Neural crest cell (in vitro differentiated cells): Measurements from ENCODE around the gene BCL2L2. TPM values are rescaled to one million over a fixed set of nuclear protein-coding genes. Genes with fewer than 3 reads are reported as not detected.

Experiments
- DNase-seq: peaks from one replicate; pipeline ENCODE4 v3.0.0; 2021; ENCODE audit warnings: low read depth, mixed read lengths, low spot score
- H3K27ac Mint-ChIP-seq: one replicate; pipeline ENCODE4 v1.8.0; 2021; ENCODE audit warnings: mild to moderate bottlenecking, mixed read lengths; ENCODE audit not compliant: unreplicated experiment
- H3K27me3 Mint-ChIP-seq: 2 replicates; pipeline ENCODE4 v1.8.0; 2021; ENCODE audit warnings: low read depth, mild to moderate bottlenecking, mixed read lengths
- H3K36me3 Mint-ChIP-seq: 2 replicates; pipeline ENCODE4 v1.8.0; 2021; ENCODE audit warnings: low read depth, mild to moderate bottlenecking, mixed read lengths
- H3K4me1 Mint-ChIP-seq: 2 replicates; pipeline ENCODE4 v1.8.0; 2021; ENCODE audit warnings: mixed read lengths
- H3K4me3 Mint-ChIP-seq: one replicate; pipeline ENCODE4 v1.8.0; 2021; ENCODE audit warnings: mild to moderate bottlenecking, mixed read lengths
- H3K9me3 Mint-ChIP-seq: 2 replicates; pipeline ENCODE4 v1.8.0; 2021; ENCODE audit warnings: mixed read lengths
- CTCF ChIP-seq: fragments of 200-600 bp; sonication (generic); conservative IDR thresholded peaks from 2 replicates; pipeline ENCODE4 v1.5.0; 2021; ENCODE audit warnings: antibody characterized with exemption, mild to moderate bottlenecking
- total RNA-seq: library from RNA; stranded (reverse); gene quantifications from 2 replicates; pipeline ENCODE4 v1.2.1, GENCODE V29; 2021

BCL2L2 gene
- total RNA-seq, 1 donor from 2014 or later, result 24.8 TPM

- H3K36me3 Mint-ChIP-seq, result no peaks in the 10 kb centered on the region
- H3K27ac Mint-ChIP-seq, result peak overlapping the region; percentile 98
- peak overlapping the region; percentile 95 for H3K4me3 Mint-ChIP-seq
- peaks cover 44% of the 10 kb centered on the region for H3K4me1 Mint-ChIP-seq
- no peaks in the 10 kb centered on the region for H3K9me3 Mint-ChIP-seq
- peak; percentile 96 for DNase-seq
- peak; percentile 78 for TF ChIP-seq CTCF
- no peaks in the 10 kb centered on the region for H3K27me3 Mint-ChIP-seq
Measured at GRCh38 chr14:23301288-23301968, 5.2 kb upstream of the BCL2L2 start.

- Mint-ChIP-seq H3K9me3 (no peaks in the 10 kb centered on the region), H3K36me3 (no peaks in the 10 kb centered on the region), H3K4me1 (peaks cover 41% of the 10 kb centered on the region), H3K4me3 (peak overlapping the region; percentile 91), H3K27me3 (no peaks in the 10 kb centered on the region), H3K27ac (peak overlapping the region; percentile 97)
- no peak for DNase-seq
- TF ChIP-seq CTCF, result no peak
Measured at GRCh38 chr14:23301969-23302289, 4.7 kb upstream of the BCL2L2 start.

- no peaks in the 10 kb centered on the region for H3K9me3 Mint-ChIP-seq
- H3K36me3 Mint-ChIP-seq, result no peaks in the 10 kb centered on the region
- no peak for TF ChIP-seq CTCF
- no peaks in the 10 kb centered on the region for H3K27me3 Mint-ChIP-seq
- H3K27ac Mint-ChIP-seq, result peak within 1 kb of the TSS; percentile 97
- DNase-seq, result peak; percentile 49
- H3K4me1 Mint-ChIP-seq, result peaks cover 47% of the 10 kb centered on the region
- peak within 1 kb of the TSS; percentile 94 for H3K4me3 Mint-ChIP-seq
Measured at GRCh38 chr14:23302290-23303225, 4.1 kb upstream of the BCL2L2 start, which contains the start of gene PPP1R3E. TSS of gene PPP1R3E (minus strand) at chr14:23302859. CDS start at chr14:23302576, 283 bp downstream.

- Mint-ChIP-seq H3K27me3 (no peaks in the 10 kb centered on the region), H3K4me1 (peaks cover 42% of the 10 kb centered on the region), H3K4me3 (peak overlapping the region; percentile 93), H3K36me3 (no peaks in the 10 kb centered on the region), H3K9me3 (no peaks in the 10 kb centered on the region), H3K27ac (peak overlapping the region; percentile 96)
- TF ChIP-seq CTCF, result no peak
- no peak for DNase-seq
Measured at GRCh38 chr14:23307146-23307530, 505 bp downstream of the BCL2L2 start.

- H3K4me1 Mint-ChIP-seq, result peaks cover 37% of the 10 kb centered on the region
- H3K9me3 Mint-ChIP-seq, result no peaks in the 10 kb centered on the region
- H3K27ac Mint-ChIP-seq, result no peak overlapping the region
Measured at GRCh38 chr14:23307687-23308644, 1.3 kb downstream of the BCL2L2 start.

More at GRCh38 chr14:23307687-23308644, 1.3 kb downstream of the BCL2L2 start:
- H3K27me3 Mint-ChIP-seq, result no peaks in the 10 kb centered on the region
- DNase-seq, result no peak
- peak overlapping the region; percentile 93 for H3K4me3 Mint-ChIP-seq
- no peaks in the 10 kb centered on the region for H3K36me3 Mint-ChIP-seq
- TF ChIP-seq CTCF, result no peak
